Keratinocyte (primary cell): Measurements from ENCODE around the gene DSCAM. TPM values are rescaled to one million over a fixed set of nuclear protein-coding genes. Genes with fewer than 3 reads are reported as not detected.

ENCODE experiments used
- DNase-seq: peaks from one replicate; pipeline ENCODE4 v3.0.0-alpha.2; 2011; ENCODE audit warnings: low read depth, missing footprints, low spot score
- FAIRE-seq: peaks from 2 replicates; lab custom pipeline; 2011; peaks lifted over from hg19 to GRCh38; lab: Jason Lieb, UNC
- H2AFZ ChIP-seq: 2 replicates; pipeline ENCODE4 v1.6.0; 2012; ENCODE audit warnings: low read length, control low read depth, inconsistent platforms; ENCODE audit not compliant: control insufficient read depth
- H3K27ac ChIP-seq: 2 replicates; pipeline ENCODE4 v1.5.1; 2011; ENCODE audit warnings: low read length; ENCODE audit not compliant: control insufficient read depth, insufficient read depth
- H3K27me3 ChIP-seq: 3 replicates; pipeline ENCODE4 v1.6.0; 2011; ENCODE audit warnings: low read length; ENCODE audit not compliant: control insufficient read depth, insufficient read depth; ENCODE audit errors: extremely low read depth
- H3K36me3 ChIP-seq, 2 experiments: 2 replicates in 1 of 2; 3 replicates in 1 of 2; pipeline ENCODE4 v1.5.1; 2011; ENCODE audit warnings: low read length in 2 of 2, mild to moderate bottlenecking in 1 of 2; ENCODE audit not compliant: control insufficient read depth in 2 of 2, insufficient read depth in 2 of 2; ENCODE audit errors: extremely low read depth in 1 of 2
- H3K4me1 ChIP-seq: 3 replicates; pipeline ENCODE4 v1.5.1; 2011; ENCODE audit warnings: low read length; ENCODE audit not compliant: control insufficient read depth, insufficient read depth; ENCODE audit errors: extremely low read depth
- H3K4me2 ChIP-seq: 3 replicates; pipeline ENCODE4 v1.6.0; 2011; ENCODE audit warnings: low read depth, low read length; ENCODE audit not compliant: control insufficient read depth, insufficient read depth; ENCODE audit errors: extremely low read depth
- H3K4me3 ChIP-seq, 3 experiments: fragments of 200-600 bp in 1 of 3; sonication (generic) in 1 of 3; 2 replicates in 2 of 3; 3 replicates in 1 of 3; pipeline ENCODE4 v1.5.1; 2011 to 2016; ENCODE audit warnings: low read length in 3 of 3, mild to moderate bottlenecking in 3 of 3, control low read depth in 2 of 3, inconsistent platforms in 1 of 3, low read depth in 1 of 3, mixed read lengths in 1 of 3, mixed run types in 1 of 3, moderate library complexity in 1 of 3; ENCODE audit not compliant: control insufficient read depth in 2 of 3, insufficient read depth in 2 of 3; ENCODE audit errors: extremely low read depth in 1 of 3
- H3K79me2 ChIP-seq: 2 replicates; pipeline ENCODE4 v1.6.0; 2012; ENCODE audit warnings: low read length; ENCODE audit not compliant: control insufficient read depth, insufficient read depth
- H3K9ac ChIP-seq: 3 replicates; pipeline ENCODE4 v1.6.0; 2011; ENCODE audit warnings: low read length; ENCODE audit not compliant: control insufficient read depth, insufficient read depth; ENCODE audit errors: extremely low read depth
- H3K9me1 ChIP-seq: 3 replicates; pipeline ENCODE4 v1.6.0; 2011; ENCODE audit warnings: low read length; ENCODE audit not compliant: control insufficient read depth, insufficient read depth; ENCODE audit errors: extremely low read depth
- H3K9me3 ChIP-seq: 2 replicates; pipeline ENCODE4 v1.5.1; 2012; ENCODE audit warnings: low read depth, low read length; ENCODE audit not compliant: control insufficient read depth
- H4K20me1 ChIP-seq: 3 replicates; pipeline ENCODE4 v1.6.0; 2011; ENCODE audit warnings: low read length; ENCODE audit not compliant: control insufficient read depth, insufficient read depth; ENCODE audit errors: extremely low read depth
- CTCF ChIP-seq, 3 experiments: IDR thresholded peaks in 1 of 3; conservative IDR thresholded peaks in 1 of 3; optimal IDR thresholded peaks in 1 of 3; 2 replicates in 2 of 3; 3 replicates in 1 of 3; pipeline versions ENCODE3 to v1.5.1; 2011; ENCODE audit warnings: low read length in 3 of 3, mild to moderate bottlenecking in 3 of 3, moderate library complexity in 2 of 3, control low read depth in 1 of 3, inconsistent platforms in 1 of 3; ENCODE audit not compliant: insufficient read depth in 2 of 3; ENCODE audit errors: extremely low read depth in 1 of 3
- EZH2 ChIP-seq: IDR thresholded peaks from one replicate; pipeline ENCODE4 v1.6.1; 2012; ENCODE audit warnings: inconsistent platforms, mild to moderate bottlenecking, low read length, moderate library complexity
- dilution Hi-C: fragments of 300-500 bp; cut with MboI; formaldehyde crosslinking; loops from one replicate; pipeline ENCODE4 v1.7.0; 2020; ENCODE audit warnings: low sequenced_read_pairs; ENCODE audit not compliant: extremely low pct_ligation_motif_present
- polyA plus RNA-seq, 5 experiments: library from polyadenylated mRNA; depleted of rRNA in 3 of 5; stranded (reverse) in 3 of 5; stranded (forward) in 1 of 5; unstranded in 1 of 5; fragments of >200 nt; gene quantifications; 1 replicate in 1 of 5; 2 replicates in 3 of 5; 3 replicates in 1 of 5; pipeline versions ENCODE4 v1.2.1 to v1.2.3, GENCODE V29; 2011 to 2012; ENCODE audit warnings: missing spikeins in 2 of 5, low read depth in 1 of 5, low replicate concordance in 1 of 5

DSCAM gene
- polyA plus RNA-seq, 1 donor (not counting 4 experiments of a cell fraction or from before 2014, with no cell fraction given) = 2.1 TPM

- Histone ChIP-seq H2AFZ (no peak overlapping the region), H3K4me3 (no peak overlapping the region), H3K9ac (no peak overlapping the region), H3K79me2 (no peaks in the 10 kb centered on the region), H3K4me2 (no peak overlapping the region), H3K27ac (no peak overlapping the region), H3K36me3 (no peaks in the 10 kb centered on the region), H4K20me1 (no peaks in the 10 kb centered on the region), H3K9me1 (no peaks in the 10 kb centered on the region), H3K9me3 (no peaks in the 10 kb centered on the region), H3K4me1 (no peaks in the 10 kb centered on the region), H3K27me3 (no peaks in the 10 kb centered on the region)
- FAIRE-seq = no peak
- no peak for DNase-seq
- dilution Hi-C loops = no loop called here
- TF ChIP-seq CTCF (optimal IDR thresholded peaks at IDR 0.05 in 1 of 3, IDR thresholded peaks at IDR 0.05 in 1 of 3, conservative IDR thresholded peaks at IDR 0.05 in 1 of 3; ENCODE audit: extremely low read depth in 1 of 3, insufficient read depth in 2 of 3, low read length in 3 of 3) (no peak), EZH2 (no peak)
Observed at GRCh38 chr21:40416572-40416971, 430.4 kb downstream of the DSCAM start.

- no peak overlapping the region for H3K4me3 ChIP-seq
- DNase-seq = no peak
- no peaks in the 10 kb centered on the region for H3K9me3 ChIP-seq
- H3K9ac ChIP-seq = no peak overlapping the region
- no peaks in the 10 kb centered on the region for H3K4me1 ChIP-seq
- H3K79me2 ChIP-seq = no peaks in the 10 kb centered on the region
- no peak for TF ChIP-seq EZH2
- no peak for TF ChIP-seq CTCF (optimal IDR thresholded peaks at IDR 0.05 in 1 of 3, IDR thresholded peaks at IDR 0.05 in 1 of 3, conservative IDR thresholded peaks at IDR 0.05 in 1 of 3; ENCODE audit: extremely low read depth in 1 of 3, insufficient read depth in 2 of 3, low read length in 3 of 3)
- dilution Hi-C loops = no loop called here
- no peak overlapping the region for H3K4me2 ChIP-seq
- H3K9me1 ChIP-seq = no peaks in the 10 kb centered on the region
- FAIRE-seq = no peak
- H3K27ac ChIP-seq = no peak overlapping the region
- no peaks in the 10 kb centered on the region for H3K27me3 ChIP-seq
- no peaks in the 10 kb centered on the region for H3K36me3 ChIP-seq
- no peaks in the 10 kb centered on the region for H4K20me1 ChIP-seq
- H2AFZ ChIP-seq = no peak overlapping the region
Observed at GRCh38 chr21:40408561-40408960, 438.4 kb downstream of the DSCAM start.
